Measurements from ENCODE around the gene PNLIPRP2.

Gene PNLIPRP2

DNA sequence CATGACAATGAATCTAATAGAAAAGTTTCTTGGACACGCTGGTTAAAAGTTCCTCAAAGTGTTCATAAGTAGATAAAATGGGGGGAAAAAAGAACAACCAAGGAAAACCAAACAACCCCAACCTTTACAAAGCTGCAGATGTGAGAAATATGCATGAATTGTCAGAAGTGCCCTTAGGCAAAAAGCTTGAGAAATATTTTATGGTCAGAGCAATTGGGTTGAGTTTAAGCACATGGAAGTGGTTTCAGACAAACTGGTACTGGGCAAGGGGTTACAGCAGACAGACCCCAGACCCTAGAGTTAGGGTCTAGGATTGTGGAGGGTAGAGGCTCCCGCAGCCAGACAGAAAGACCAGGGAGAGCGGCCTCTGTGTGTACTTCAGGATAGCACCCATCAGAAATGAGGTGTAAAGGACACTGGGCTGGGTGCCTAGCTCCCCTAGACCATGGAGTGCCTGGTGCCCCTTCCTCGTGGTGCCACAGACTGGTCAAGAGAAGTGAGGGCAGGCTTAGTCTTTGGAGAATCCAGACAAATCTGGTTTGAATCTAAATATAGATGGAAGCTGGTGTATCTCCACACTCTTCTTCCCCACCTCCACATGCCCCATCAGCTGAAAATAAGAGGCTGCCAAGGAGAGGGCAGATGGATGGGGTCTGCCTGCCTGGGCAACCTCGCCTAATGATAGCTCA lies 37.3 kb downstream of the PNLIPRP2 start:
- DNase-seq = no peak

DNA sequence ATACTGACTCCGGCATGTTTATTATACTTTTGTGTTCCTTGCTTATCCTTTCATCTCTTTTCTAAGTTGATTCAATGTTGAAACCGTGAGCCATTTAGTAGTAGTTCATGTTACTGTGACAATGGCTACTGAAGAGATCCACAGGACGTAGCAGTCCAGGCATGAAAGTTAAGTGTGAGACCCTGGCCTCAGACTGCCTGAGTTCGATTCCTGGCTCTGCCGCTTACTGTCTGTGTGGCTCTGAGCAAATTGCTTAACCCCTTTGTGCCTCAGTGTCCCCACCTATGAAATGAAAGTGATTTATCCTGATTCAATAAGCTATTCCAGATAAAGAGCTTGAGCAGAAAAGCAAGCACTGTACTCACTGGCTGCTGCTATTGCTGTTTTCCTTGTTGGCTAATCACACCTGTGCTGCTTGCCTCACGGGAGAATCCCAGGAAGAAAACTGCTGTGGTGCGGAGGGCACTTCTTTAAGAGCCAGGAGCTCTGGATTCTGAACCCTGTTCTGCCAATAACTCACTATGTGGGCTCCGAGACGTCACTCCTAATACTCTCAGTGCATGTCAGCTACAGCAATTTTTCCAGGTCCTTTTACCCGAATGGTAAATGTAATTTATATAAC lies 38.4 kb downstream of the PNLIPRP2 start:
- no peak for DNase-seq

DNA sequence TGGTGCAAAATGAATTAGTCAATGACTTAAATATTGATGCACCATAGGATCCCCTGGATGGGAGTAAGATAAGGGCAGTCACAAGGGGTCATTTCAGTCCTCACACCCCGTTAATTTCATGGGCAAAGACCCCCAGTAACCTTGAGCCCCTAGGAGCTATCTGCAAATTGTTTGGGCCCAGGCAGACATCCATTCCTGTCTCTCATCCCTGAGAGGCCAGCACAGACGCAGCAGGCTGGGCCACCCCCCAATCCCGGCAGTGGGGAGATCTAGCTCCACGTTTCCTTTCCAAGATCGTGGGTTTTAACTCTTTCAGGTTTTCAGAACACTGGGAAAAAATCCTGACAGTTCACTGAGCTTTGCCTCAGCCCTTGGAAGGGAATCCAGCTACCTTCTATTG lies 40.1 kb downstream of the PNLIPRP2 start:
- DNase-seq = no peak

DNA sequence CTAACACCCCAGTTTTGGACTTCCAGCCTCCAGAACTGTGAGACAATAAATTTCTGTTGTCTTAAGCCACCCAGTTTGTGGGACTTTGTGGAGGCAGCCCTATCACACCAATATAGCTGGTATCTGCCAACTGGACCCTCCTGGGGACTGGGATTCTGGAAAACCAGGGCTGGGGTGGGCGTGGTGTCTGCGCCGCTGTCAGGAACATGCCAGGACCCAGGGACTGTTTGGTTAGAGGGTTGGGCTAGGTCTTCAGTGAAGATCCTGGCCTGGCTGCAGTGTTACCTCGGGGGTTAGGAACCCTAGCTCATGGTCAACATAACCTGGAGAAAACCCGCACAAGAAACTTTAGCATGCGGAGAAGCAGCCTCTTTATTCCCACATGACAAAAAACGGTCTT lies 42.6 kb downstream of the PNLIPRP2 start:
- no peak for DNase-seq

DNA sequence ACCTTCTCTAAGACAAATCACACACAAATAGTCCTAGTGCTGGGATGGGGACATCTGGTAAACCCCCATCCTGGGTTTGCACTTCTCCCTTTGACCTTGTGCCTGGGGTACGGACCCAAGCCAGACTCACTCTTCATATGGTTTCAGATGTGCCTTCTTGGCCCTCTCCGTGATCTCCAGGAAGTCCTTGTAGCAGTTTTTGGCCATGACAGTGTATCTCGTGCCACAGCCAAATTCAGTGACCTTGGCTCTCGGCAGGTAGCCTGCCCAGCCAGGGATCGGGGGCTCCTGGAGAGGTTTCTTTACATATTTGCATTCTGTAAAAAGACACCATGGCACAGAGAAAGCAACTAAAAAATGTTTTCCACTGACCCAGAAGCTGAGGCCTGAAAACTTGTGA lies 43.9 kb downstream of the PNLIPRP2 start:
- DNase-seq = no peak

DNA sequence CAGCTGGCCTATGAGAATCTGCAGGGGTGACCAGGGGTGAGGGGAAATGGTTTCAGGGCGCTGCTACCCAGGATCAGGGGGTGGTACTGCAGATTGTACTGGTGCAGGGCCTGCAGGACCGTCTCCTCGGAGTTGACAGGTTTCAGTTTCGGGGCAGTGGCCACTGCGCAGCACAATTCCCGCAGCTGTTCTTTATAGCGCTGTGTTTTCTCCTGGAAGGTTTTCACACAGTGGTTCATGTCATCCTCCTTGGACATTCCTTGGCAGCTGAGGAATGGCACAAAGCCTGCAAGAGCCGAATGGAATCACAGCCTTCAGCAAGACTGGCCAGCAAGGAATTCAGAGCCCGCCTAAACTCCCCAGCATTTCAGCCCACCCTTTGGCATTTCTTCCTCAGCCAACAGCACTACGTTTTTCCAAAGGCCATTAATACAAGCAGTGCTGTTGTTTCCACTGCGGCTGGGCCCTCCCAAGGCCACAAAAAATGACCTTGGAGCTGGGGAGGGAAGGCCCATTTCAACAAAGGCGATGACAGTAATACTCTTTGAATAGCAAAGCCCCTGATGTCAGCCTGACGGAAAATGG lies 44.9 kb downstream of the PNLIPRP2 start:
- DNase-seq = no peak

DNA sequence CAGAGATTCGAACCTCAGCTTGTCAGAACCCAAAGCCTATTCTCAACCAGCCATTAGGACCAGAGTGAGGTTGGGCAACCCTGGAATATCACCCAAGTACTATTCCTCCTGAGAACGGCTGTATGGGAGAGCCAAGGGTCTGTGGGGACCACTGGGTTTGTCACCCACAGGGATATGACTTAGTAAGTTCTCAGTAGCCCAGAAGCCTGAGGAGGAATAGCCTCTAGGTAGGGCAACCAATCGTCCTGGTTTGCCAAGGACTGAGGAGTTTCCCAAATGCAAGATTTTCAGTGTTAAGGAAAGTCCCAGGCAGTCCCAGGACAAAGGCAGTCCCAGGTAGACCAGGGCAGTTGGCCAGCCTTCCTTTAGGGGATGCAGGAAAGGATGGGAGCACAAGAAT lies 46.7 kb downstream of the PNLIPRP2 start:
- no peak for DNase-seq

DNA sequence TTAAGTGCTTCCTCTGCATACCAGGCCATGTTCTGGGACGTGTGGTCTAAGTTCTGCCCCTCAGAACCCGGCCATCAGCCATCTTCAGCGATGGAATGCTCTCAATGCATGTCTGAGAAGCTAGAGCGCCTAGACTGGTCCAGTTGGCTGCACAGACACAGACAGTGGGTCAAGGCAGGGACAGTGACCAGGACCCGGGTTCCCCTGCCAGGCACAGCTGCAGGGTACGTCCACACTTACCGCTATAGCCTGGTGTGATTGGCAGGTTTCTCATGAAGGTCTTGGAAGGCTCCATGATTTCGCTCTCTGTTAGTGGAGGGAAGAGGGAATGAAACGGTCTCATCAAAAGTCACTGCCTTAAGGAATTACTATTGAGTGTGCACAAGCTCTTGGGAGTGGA lies 47.3 kb downstream of the PNLIPRP2 start:
- DNase-seq = no peak

DNA sequence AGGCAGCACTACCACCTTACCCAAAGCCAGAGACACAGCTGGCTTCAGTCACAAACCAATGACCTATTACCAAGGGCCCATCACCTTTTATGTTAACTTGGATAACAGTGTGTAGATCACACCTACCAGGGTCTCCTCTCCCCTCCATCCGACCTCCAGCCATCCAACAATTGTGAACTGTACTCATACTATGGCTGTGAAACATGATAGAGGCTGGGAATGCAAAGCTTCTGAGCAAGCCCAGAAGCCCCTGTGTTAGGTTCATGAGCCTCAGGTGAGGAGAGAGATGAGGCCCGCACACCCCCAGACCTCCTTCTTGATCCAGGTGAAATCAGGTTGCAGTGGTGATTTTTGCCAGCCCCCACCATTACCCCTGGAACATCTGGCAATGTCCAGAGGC lies 47.7 kb downstream of the PNLIPRP2 start:
- no peak for DNase-seq

DNA sequence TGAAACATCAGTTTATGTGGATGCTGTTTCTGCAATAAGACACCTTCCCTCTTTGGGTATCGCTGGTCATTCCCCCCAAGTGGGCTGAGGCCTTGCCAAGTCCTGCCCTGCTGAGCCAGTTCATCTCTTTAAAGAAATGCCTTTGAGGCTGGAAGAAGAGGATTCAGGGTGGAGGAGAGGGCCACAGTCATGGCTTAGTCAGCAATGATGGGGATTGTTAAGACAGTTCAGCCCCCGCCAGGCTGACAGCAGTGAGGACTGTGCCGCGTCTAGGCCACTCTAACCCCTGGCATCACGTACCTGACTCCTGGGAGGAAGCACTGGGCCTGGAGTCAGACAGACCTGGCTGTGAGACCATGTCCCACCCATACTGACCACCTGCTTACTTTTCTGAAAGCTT lies 48.3 kb downstream of the PNLIPRP2 start:
- DNase-seq = no peak

DNA sequence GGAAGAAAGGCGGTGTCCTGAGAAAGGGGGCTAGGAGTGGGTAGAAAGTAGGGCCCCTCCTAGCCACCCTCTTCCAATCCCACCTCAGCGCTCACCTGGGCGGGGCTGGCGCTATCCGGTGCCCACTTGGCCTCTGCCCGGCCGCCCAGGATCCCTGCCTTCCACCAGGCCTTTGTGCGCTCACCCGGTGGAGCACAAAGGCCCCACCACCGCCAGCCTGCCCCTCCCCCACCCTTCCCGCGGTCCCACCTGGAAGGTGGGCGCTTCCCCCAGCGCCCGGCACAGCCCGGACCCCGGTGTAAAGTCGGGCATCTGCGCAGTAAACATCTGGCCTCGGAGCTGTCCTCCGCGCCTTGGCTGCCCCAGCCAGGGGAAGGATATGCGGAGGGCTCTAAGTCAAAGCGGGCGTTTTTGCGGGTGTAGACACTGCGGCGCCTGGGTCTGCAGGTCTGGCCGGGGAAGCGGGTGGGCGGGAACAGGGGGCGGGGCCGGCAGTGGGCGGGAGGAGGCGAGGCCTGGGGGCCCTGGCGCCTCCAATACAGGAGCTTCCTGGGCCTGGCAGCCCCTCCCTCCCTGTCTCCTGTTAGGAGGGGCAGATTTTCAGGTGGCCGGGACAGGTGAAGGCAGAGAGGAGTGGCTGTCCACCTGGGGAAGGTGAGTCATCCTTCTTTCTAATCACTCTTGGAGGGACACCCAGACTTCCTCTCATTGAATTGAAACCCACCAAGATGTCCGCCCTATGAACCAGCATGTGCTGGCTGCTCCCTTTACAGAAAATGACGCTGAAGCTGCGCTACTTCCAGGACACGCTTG lies 49.3 kb downstream of the PNLIPRP2 start:
- DNase-seq = no peak

DNA sequence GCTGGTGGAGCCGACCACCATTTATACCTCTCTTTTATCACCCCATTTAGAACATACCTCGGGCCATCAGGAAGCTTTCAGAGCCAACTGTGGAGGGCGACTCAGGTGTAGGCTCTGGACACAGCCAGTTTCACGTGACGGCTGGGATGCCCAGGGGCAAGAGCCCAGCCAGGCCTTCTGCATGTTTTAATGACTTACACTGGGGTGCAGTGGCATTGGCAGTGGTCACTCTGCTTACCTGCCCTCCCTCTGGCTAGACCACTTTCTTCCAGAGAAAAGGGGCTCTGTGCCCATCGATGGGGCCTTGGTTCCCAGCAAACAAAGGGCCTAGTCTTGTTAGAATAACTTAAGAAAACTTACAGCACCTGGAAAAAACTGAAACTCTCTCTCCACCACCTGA lies 50.0 kb downstream of the PNLIPRP2 start:
- no peak for DNase-seq

DNA sequence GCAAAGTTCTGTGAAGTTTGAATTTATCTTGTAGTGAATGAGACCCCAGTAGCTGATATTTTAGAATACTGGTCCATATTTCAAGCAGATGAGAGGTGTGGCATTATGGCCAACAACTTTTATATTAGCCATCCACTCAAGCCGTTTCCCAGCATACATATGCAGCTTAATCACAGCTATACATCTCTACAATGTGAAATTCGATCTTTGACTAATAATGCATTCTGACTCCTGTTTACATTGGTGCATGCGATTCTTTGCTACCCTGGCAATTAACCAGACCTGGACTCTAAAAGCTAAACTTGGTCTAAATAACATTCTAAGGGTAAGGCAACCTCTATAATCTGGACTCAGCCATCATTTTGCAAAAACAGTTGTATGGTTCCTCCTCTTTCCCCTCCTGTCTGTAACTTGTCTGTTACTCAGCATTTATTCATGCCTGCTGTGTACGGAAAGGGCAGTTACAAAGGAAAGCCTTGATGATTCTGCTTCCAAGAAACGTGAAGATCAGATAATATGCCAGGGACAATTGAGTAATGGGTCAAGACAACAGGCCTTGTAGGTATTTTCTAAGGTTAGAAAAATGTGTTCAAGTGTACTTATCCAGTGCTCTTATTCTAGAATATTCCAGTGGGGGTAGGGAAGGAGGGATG lies 50.6 kb downstream of the PNLIPRP2 start:
- DNase-seq = no peak

DNA sequence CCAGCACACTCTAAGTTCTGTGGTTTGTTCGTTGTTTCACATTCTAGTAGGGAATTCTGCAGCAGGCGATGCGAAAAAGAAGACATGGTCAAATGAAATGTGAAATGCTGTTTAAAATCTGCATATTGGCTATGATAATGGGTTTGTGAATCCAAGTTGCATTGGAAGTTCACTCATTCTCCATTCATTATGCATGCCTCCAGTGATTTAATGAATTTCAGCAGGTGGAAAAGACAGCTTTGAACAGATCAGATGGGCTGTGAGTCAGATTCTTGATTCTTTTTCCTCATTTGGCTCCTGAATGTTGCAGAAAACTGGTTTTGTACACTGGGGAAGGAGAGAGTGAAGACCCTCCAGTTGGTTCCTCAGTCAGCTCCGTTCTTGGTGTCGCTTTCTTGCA lies 52.1 kb downstream of the PNLIPRP2 start:
- DNase-seq = no peak

DNA sequence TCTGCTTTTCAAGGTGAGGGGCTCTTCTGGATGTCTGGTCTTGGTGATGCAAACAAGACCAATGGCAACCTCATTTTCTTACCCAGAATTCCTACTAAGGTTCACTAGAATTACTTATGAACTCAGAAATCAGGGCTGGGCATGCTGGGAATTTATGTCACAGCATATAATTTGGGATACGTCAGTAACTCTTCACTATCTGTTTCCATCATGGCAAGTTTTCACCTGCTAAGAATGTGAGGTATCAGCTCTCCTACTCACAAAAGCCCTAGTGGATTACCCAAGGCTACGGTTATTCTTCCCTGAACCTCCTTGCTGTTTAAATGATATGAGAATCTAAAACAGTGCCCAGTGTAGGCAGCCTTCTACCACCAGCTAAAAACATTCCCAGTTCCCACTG lies 53.1 kb downstream of the PNLIPRP2 start:
- DNase-seq = no peak

DNA sequence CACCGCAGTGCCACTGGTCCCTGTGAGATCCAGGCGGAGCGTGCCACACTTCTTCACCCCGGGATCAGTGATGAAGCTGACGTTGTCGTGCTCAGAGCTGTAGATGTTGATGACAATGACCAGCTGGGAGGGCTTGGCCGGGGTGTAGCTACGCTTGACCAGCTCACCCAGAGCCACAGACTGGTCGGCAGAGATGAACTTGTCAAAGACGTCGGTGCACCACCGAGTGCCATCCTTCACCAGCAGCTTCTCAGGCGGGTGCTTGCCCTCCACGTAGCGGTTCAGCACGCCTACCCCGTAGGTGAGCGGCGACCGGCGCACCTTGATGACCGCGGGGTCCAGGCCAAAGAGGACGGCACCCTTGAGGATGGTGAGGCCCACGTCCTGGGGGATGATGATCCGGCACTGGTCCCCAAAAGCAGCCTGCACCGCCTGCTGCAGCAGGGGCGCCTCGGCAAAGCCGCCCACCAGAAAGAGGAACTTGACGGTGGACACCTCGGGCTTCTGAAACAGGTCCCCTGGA lies 54.2 kb downstream of the PNLIPRP2 start:
- no peak for DNase-seq

DNA sequence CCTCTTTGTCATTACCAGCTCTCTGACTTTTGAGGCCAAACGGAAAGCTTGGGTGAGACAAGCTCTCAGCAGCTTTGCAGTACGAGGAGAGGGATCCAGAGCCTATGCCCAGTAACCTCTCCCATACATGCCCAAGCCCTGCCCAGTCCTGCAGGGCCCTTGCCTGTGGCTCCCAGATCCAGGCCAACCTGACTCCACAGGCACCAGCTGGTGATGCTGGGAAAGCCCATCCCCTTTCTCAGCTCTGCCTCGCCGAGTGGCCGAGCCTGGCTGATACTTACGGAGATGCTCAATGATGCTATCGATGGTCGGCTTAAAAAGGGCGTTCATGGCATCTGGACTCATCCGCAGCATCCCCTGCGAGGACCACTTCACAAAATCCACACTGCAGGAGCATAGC lies 55.4 kb downstream of the PNLIPRP2 start:
- no peak for DNase-seq

DNA sequence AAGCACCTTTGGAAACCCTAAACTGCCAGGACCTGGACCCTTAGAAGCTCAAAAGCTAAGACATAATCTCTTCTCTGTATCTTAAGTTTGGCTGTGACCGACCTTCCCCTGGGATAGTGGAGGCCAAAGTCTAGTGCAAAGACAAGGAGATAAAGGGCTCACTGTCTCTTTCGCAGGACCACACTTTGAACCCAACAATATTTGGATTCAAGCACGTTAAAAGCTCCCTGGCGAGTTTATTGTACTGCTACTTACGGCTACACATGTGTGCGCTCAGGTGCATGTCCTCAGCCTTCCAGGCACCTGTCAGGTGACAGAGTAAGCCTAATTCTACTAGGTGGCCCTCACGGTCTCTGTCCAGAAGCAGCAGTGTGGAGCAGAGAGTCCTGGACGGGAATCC lies 55.9 kb downstream of the PNLIPRP2 start:
- no peak for DNase-seq

DNA sequence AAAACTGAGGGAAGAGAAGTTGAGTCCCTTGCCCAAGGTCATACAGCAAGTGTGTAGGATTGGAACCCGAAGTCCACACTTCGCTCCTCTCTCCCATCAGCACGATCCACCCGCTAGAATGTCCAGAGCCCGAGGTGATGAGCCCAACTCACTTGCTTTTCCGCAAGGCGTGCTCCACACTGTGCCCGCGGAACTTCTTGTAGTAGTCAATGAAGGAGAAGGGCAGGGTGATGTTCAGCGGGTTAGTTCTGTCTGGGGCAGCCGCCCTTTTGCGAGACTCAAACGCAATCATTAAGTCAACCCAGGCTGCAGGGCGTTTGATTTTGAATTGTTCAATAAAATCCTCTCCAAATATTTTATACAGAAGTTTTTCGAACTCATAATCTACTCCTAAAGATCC lies 58.6 kb downstream of the PNLIPRP2 start:
- no peak for DNase-seq

DNA sequence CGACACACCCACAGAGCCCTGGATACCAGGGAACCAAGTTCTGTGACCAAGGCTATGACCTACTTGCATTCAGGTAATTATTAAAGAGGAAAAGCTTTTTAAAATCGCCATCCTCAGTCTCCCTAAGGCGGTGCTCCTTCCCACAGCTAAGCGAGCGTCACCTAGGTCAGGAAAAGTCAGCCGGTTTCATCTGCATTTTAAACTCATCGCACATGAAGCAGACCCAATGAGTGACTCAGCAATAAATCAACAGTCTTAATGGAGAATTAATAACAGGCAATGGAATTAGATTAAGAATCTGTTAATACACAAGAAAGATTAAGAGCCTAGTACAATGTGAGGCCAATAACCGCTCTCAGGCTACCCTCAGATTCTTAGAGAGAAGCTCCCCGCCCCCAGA lies 62.4 kb downstream of the PNLIPRP2 start:
- no peak for DNase-seq

DNA sequence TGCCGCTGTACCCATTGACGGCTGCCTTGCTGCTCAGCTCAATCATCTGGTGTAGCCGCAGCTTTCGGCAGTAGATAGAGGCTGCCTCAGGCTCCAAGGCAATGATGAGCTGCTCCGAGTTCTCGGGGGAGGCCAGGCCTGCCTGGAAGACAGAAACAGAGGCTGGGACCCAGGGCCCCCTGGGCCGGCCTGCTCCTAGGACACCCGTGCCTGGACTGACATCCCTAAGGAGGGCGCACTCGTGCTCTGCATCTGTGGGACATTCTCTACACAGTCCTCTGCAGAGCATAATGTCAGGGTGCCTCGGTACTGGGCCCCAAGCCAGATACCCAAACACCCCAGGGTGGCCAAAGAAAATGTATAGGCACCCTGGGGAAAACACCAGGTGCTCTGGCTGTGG lies 63.1 kb downstream of the PNLIPRP2 start:
- DNase-seq = no peak

DNA sequence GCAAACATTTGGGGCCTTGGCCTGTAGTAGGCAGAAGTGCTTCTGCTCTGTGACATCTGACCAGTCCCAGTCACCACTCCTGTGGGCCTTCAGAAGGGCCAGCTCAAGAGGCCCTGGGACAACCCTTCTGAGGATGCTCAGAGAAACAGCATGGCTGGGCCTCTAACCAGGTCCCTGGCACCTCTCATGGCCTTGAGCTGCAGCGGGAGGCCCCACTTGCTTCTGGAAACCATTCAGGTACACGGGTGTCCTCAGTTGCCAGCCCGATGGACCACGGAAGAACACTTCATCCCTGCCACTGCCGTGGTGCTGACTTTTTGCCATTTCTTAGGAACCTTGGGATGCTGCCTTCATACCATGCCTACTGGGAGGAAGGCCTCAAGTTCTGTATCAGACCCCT lies 64.0 kb downstream of the PNLIPRP2 start:
- DNase-seq = no peak

DNA sequence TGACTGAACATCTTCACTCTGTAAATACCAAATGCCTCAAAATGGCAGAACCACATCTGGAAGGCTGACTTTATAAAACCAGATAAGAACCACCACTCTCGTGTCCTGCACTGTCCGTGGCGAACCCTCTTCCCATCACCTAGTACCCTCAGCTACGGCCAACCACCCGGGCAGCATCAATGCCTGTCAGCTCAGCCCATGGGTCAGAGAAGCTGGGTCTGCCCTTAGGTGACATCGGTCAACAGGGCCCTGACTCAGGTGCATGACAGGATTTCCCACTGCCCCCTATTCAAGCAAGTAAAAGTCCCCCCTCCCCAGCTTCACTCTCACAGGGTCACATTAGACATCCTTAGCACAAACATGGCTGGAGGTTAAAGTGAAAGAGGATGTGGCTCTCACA lies 65.1 kb downstream of the PNLIPRP2 start:
- DNase-seq = no peak
